ENCODE measurements around the gene ZNF774. TPM values are rescaled to one million over a fixed set of nuclear protein-coding genes. Genes with fewer than 3 reads are reported as not detected.

The ZNF774 gene
- total RNA-seq, 6 experiments from 2014 or later = 1.3 to 2.3 (median 2.1) TPM

GRCh38 chr15:90348456-90348855 is 3.6 kb upstream of the ZNF774 start:
- Mint-ChIP-seq H3K4me1 (ENCODE audit: low read depth) (peaks cover 26% of the 10 kb centered on the region), H3K9me3 (no peaks in the 10 kb centered on the region), H3K27ac (no peak overlapping the region), H3K27me3 (ENCODE audit: insufficient read depth) (no peaks in the 10 kb centered on the region; the same call in none of the 2 replicates), H3K4me3 (no peak overlapping the region), H3K36me3 (ENCODE audit: low read depth) (no peaks in the 10 kb centered on the region)
- no peak for TF ChIP-seq CTCF (IDR thresholded peaks at IDR 0.05)
- DNase-seq = no peak

GRCh38 chr15:90349072-90349471 is 3.0 kb upstream of the ZNF774 start:
- DNase-seq = no peak
- no peaks in the 10 kb centered on the region for H3K9me3 Mint-ChIP-seq
- no peak overlapping the region for H3K4me3 Mint-ChIP-seq
- TF ChIP-seq CTCF (IDR thresholded peaks at IDR 0.05) = no peak
- no peaks in the 10 kb centered on the region; the same call in none of the 2 replicates for H3K27me3 Mint-ChIP-seq (ENCODE audit: insufficient read depth)
- H3K27ac Mint-ChIP-seq = no peak overlapping the region
- no peaks in the 10 kb centered on the region for H3K36me3 Mint-ChIP-seq (ENCODE audit: low read depth)
- H3K4me1 Mint-ChIP-seq (ENCODE audit: low read depth) = peaks cover 21% of the 10 kb centered on the region; the same call in 1 of the 2 replicates

GRCh38 chr15:90349821-90350220 is 2.3 kb upstream of the ZNF774 start:
- no peak overlapping the region for H3K27ac Mint-ChIP-seq
- no peak for DNase-seq
- no peaks in the 10 kb centered on the region for H3K36me3 Mint-ChIP-seq (ENCODE audit: low read depth)
- no peaks in the 10 kb centered on the region for H3K9me3 Mint-ChIP-seq
- no peak overlapping the region for H3K4me3 Mint-ChIP-seq
- H3K4me1 Mint-ChIP-seq (ENCODE audit: low read depth) = peaks cover 21% of the 10 kb centered on the region; the same call in 1 of the 2 replicates
- TF ChIP-seq CTCF (IDR thresholded peaks at IDR 0.05) = no peak
- H3K27me3 Mint-ChIP-seq (ENCODE audit: insufficient read depth) = no peaks in the 10 kb centered on the region; the same call in none of the 2 replicates

- H3K36me3 Mint-ChIP-seq (ENCODE audit: low read depth) = no peaks in the 10 kb centered on the region
- H3K9me3 Mint-ChIP-seq = no peaks in the 10 kb centered on the region
- H3K4me3 Mint-ChIP-seq = peak overlapping the region; percentile 94
- no peaks in the 10 kb centered on the region; the same call in none of the 2 replicates for H3K27me3 Mint-ChIP-seq (ENCODE audit: insufficient read depth)
- peaks cover 21% of the 10 kb centered on the region; the same call in 1 of the 2 replicates for H3K4me1 Mint-ChIP-seq (ENCODE audit: low read depth)
- no peak for TF ChIP-seq CTCF (IDR thresholded peaks at IDR 0.05)
- no peak for DNase-seq
- no peak overlapping the region for H3K27ac Mint-ChIP-seq
Observed at GRCh38 chr15:90351479-90352106, 491 bp upstream of the ZNF774 start.

GRCh38 chr15:90354986-90355385 is 2.9 kb downstream of the ZNF774 start:
- TF ChIP-seq CTCF (IDR thresholded peaks at IDR 0.05) = no peak
- Mint-ChIP-seq H3K27me3 (ENCODE audit: insufficient read depth) (no peaks in the 10 kb centered on the region), H3K4me3 (no peak overlapping the region), H3K4me1 (ENCODE audit: low read depth) (peaks cover 16% of the 10 kb centered on the region), H3K27ac (no peak overlapping the region), H3K36me3 (ENCODE audit: low read depth) (0 out of 2 replicates have a peak, but pooled peaks cover 4% of the 10 kb centered on the region), H3K9me3 (no peaks in the 10 kb centered on the region)
- no peak for DNase-seq
